ENCODE measurements around the gene PCSK2.

DNA sequence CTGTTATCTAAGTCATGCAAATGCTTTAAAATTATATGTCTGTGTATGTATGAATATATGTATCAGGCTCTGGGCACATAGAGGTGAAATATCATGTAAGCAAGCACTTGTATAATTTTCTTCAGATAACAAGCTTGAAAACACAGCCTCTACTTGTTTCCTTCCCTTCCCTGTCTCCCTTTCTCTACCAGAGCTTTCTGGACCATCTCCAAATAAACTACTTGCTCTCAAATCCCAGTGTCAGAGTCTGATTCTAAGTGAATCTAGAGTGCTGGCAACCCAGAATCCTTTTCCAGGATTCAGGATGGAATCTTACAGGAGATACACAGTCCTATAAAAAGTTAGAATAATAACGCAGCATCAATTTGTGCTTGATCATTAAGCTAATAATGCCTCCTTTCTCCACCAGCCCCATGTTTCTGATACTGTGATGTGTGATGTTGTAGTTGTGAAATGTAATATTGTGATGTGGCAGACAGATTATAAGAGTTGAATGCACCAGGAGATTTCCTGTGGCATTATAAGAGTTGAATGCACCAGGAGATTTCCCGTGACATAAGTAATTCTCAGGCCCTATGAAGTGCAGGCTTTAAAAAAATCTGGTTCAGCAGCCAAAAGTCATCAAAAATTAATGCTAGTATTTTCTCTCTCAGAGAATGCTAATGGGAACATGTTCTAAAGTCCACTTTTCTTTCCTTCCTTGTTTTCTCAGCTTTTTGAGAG, 89.6 kb downstream of the PCSK2 start:
- TF ChIP-seq, protein P1, sequence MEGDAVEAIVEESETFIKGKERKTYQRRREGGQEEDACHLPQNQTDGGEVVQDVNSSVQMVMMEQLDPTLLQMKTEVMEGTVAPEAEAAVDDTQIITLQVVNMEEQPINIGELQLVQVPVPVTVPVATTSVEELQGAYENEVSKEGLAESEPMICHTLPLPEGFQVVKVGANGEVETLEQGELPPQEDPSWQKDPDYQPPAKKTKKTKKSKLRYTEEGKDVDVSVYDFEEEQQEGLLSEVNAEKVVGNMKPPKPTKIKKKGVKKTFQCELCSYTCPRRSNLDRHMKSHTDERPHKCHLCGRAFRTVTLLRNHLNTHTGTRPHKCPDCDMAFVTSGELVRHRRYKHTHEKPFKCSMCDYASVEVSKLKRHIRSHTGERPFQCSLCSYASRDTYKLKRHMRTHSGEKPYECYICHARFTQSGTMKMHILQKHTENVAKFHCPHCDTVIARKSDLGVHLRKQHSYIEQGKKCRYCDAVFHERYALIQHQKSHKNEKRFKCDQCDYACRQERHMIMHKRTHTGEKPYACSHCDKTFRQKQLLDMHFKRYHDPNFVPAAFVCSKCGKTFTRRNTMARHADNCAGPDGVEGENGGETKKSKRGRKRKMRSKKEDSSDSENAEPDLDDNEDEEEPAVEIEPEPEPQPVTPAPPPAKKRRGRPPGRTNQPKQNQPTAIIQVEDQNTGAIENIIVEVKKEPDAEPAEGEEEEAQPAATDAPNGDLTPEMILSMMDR (IDR thresholded peaks at IDR 0.05; ENCODE audit: poor library complexity) = no peak
- TF ChIP-seq EZH2 (IDR thresholded peaks at IDR 0.05; ENCODE audit: borderline replicate concordance) = no peak
- no peak for TF ChIP-seq EZH2phosphoT487 (IDR thresholded peaks at IDR 0.05; ENCODE audit: low read depth, severe bottlenecking, unreplicated experiment)
